HepG2 (cell line): Measurements from ENCODE around the gene C1orf21. TPM values are rescaled to one million over a fixed set of nuclear protein-coding genes. Genes with fewer than 3 reads are reported as not detected.

Experiments
- ATAC-seq: fragments of 200-7000 bp; cut with Tn5 transposase; 3 replicates; pipeline ENCODE4 v1.9.1; 2020; ENCODE audit warnings: mild to moderate bottlenecking, moderate library complexity
- BruUV-seq: library from RNA; stranded (reverse); fragments of 400-500 nt; replicated peaks from 2 replicates; lab custom pipeline; 2021; lab: Mats Ljungman, UMichigan
- CTCF ChIA-PET: fragments of 300-600 bp; formaldehyde crosslinking; extraction: SDS; loops from one replicate; lab custom pipeline; 2021; ENCODE audit warnings: low total read pairs, inconsistent platforms, low intra/inter-chr PET ratio; lab: Yijun Ruan, JAX
- POLR2A ChIA-PET: fragments of 350-600 bp; sonication (Branson Sonifier 250); formaldehyde crosslinking; loops from one replicate; lab custom pipeline; 2020; ENCODE audit warnings: antibody characterized with exemption, inconsistent platforms; lab: Yijun Ruan, JAX
- DNase-seq: peaks from one replicate; pipeline ENCODE4 v3.0.0-alpha.2; 2015; ENCODE audit warnings: low spot score
- FAIRE-seq: peaks from 3 replicates; lab custom pipeline; 2011; peaks lifted over from hg19 to GRCh38; lab: Jason Lieb, UNC
- H2AFZ ChIP-seq: one replicate; pipeline ENCODE4 v1.6.1; 2011; ENCODE audit warnings: low read length, inconsistent platforms
- H3K27ac ChIP-seq: fragments of 300-600 bp; 3 replicates; pipeline ENCODE4 v1.8.0; 2011; ENCODE audit warnings: mixed run types, mild to moderate bottlenecking, mixed read lengths, low read length, inconsistent platforms; ENCODE audit not compliant: insufficient read depth; ENCODE audit errors: extremely low read length
- H3K27me3 ChIP-seq, 2 experiments: fragments of 200-600 bp in 1 of 2; 2 replicates in 1 of 2; 3 replicates in 1 of 2; pipeline versions ENCODE4 v1.6.0 to v1.8.0; 2011; ENCODE audit warnings: low read length in 2 of 2, mild to moderate bottlenecking in 2 of 2, moderate library complexity in 2 of 2, inconsistent platforms in 1 of 2; ENCODE audit not compliant: insufficient read depth in 2 of 2, control insufficient read depth in 1 of 2
- H3K36me3 ChIP-seq, 2 experiments: fragments of 200-600 bp in 1 of 2; replicated peaks in 1 of 2; 2 replicates in 1 of 2; 3 replicates in 1 of 2; pipeline versions ENCODE4 v1.5.1 to v1.8.0; 2011; ENCODE audit warnings: low read length in 2 of 2, inconsistent platforms in 1 of 2; ENCODE audit not compliant: insufficient read depth in 2 of 2, control insufficient read depth in 1 of 2
- H3K4me1 ChIP-seq: 2 replicates; pipeline ENCODE4 v1.5.1; 2012; ENCODE audit warnings: low read length, inconsistent platforms; ENCODE audit not compliant: insufficient read depth
- H3K4me2 ChIP-seq: 2 replicates; pipeline ENCODE4 v1.6.0; 2011; ENCODE audit warnings: low read depth, low read length, inconsistent platforms
- H3K4me3 ChIP-seq, 3 experiments: fragments of 200-600 bp in 1 of 3; sonication (generic), shearing (Covaris generic) in 1 of 3; replicated peaks in 1 of 3; 2 replicates each; pipeline ENCODE4 v1.5.1; 2011 to 2016; ENCODE audit warnings: low read length in 3 of 3, inconsistent platforms in 2 of 3, low read depth in 2 of 3, mild to moderate bottlenecking in 2 of 3, control low read depth in 1 of 3, mixed read lengths in 1 of 3; ENCODE audit not compliant: insufficient read depth in 1 of 3
- H3K79me2 ChIP-seq: one replicate; pipeline ENCODE4 v1.6.1; 2011; ENCODE audit warnings: low read length, inconsistent platforms; ENCODE audit not compliant: insufficient read depth
- H3K9ac ChIP-seq: 2 replicates; pipeline ENCODE4 v1.6.0; 2011; ENCODE audit warnings: mild to moderate bottlenecking, low read depth, low read length, inconsistent platforms; ENCODE audit not compliant: insufficient read depth
- H3K9me3 ChIP-seq: 2 replicates; pipeline ENCODE4 v1.5.1; 2012; ENCODE audit warnings: mild to moderate bottlenecking, low read length
- H4K20me1 ChIP-seq: 2 replicates; pipeline ENCODE4 v1.6.0; 2011; ENCODE audit warnings: inconsistent platforms, mild to moderate bottlenecking, low read length, moderate library complexity; ENCODE audit not compliant: insufficient read depth
- EHMT2 ChIP-seq: fragments of 200-600 bp; sonication (generic); IDR thresholded peaks from 2 replicates; pipeline ENCODE4 v1.7.0; 2017; ENCODE audit warnings: antibody characterized with exemption, low read depth, low read length, borderline replicate concordance
- FOSL2 ChIP-seq: sonication (generic); formaldehyde crosslinking; IDR thresholded peaks from 2 replicates; pipeline ENCODE4 v1.4.0; 2020; ENCODE audit warnings: missing genetic modification reagents
- GABPB1 ChIP-seq: IDR thresholded peaks from 2 replicates; pipeline ENCODE4 v1.6.1; 2016; ENCODE audit warnings: mild to moderate bottlenecking, missing genetic modification reagents, moderate library complexity, missing compliant biosample characterization
- HMG20A ChIP-seq: IDR thresholded peaks from 2 replicates; pipeline ENCODE4 v1.6.1; 2016; ENCODE audit warnings: borderline replicate concordance
- NR2C2 ChIP-seq: sonication (generic); formaldehyde crosslinking; IDR thresholded peaks from 2 replicates; pipeline ENCODE4 v1.4.0; 2020; ENCODE audit warnings: missing genetic modification reagents, mild to moderate bottlenecking, moderate library complexity, borderline replicate concordance
- RBAK ChIP-seq: sonication (generic); formaldehyde crosslinking; IDR thresholded peaks from 2 replicates; pipeline ENCODE4 v1.5.1; 2020; ENCODE audit warnings: mild to moderate bottlenecking, missing genetic modification reagents
- STAG1 ChIP-seq: sonication (generic); formaldehyde crosslinking; IDR thresholded peaks from 2 replicates; pipeline ENCODE4 v1.4.0; 2020; ENCODE audit warnings: missing genetic modification reagents
- TEAD2 ChIP-seq: sonication (generic); formaldehyde crosslinking; IDR thresholded peaks from 2 replicates; pipeline ENCODE4 v1.9.0; 2021; ENCODE audit warnings: missing genetic modification reagents
- ZNF232 ChIP-seq: sonication (generic); formaldehyde crosslinking; IDR thresholded peaks from 2 replicates; pipeline ENCODE4 v1.4.0; 2020; ENCODE audit warnings: missing genetic modification reagents, borderline replicate concordance
- ZNF296 ChIP-seq: sonication (generic); formaldehyde crosslinking; conservative IDR thresholded peaks from 2 replicates; pipeline ENCODE4 v1.5.0; 2020; ENCODE audit warnings: mild to moderate bottlenecking, missing genetic modification reagents
- ZSCAN12 ChIP-seq: sonication (generic); formaldehyde crosslinking; IDR thresholded peaks from 2 replicates; pipeline ENCODE4 v1.9.0; 2021; ENCODE audit warnings: mild to moderate bottlenecking, missing genetic modification reagents
- WGBS: methylation state at CpG from one replicate; pipeline ENCODE4 v1.1.6; 2017; ENCODE audit warnings: low lambda C conversion rate; 5-methylcytosine and 5-hydroxymethylcytosine counted together
- in situ Hi-C: cut with HindIII; loops from 2 replicates; pipeline ENCODE4 v1.10.0; 2017; ENCODE audit warnings: low pct_unique_long_range_greater_than_20kb; ENCODE audit not compliant: extremely low pct_ligation_motif_present
- intact Hi-C: fragments of 100-400 bp; cut with micrococcal nuclease; formaldehyde crosslinking; loops from one replicate; pipeline ENCODE4 v1.10.0; 2022; ENCODE audit not compliant: unreplicated experiment
- polyA plus RNA-seq, 8 experiments: library from polyadenylated mRNA; depleted of rRNA in 3 of 8; stranded (reverse) in 7 of 8; unstranded in 1 of 8; fragments of >200 nt; fragmentation: Illumina TruSeq in 4 of 8; extraction: Trizol in 4 of 8; gene quantifications; 2 replicates each; pipeline versions ENCODE4 v1.2.1 to v1.2.3, GENCODE V29; 2011 to 2016; ENCODE audit warnings: low read depth in 4 of 8, missing spikeins in 1 of 8, mixed read lengths in 1 of 8; ENCODE audit not compliant: insufficient read depth in 1 of 8
- total RNA-seq, 5 experiments: library from RNA; depleted of rRNA; stranded (reverse); fragments of >200 nt; fragmentation: Illumina TruSeq; extraction: Trizol; gene quantifications; 2 replicates each; pipeline ENCODE4 v1.2.3, GENCODE V29; 2016; ENCODE audit warnings: low read depth in 1 of 5

C1orf21 gene
- total and polyA plus RNA-seq, 2 of the 13 experiments (the other 11 are each of a cell fraction or from before 2014, with no cell fraction given), result not detected

GRCh38 chr1:184487531-184488193, 100.8 kb downstream of the C1orf21 start (continued):
- TF ChIP-seq FOSL2 (CRISPR knock-in tag) (no peak), NR2C2 (no peak), EHMT2 (no peak)

- Histone ChIP-seq H4K20me1 (no peaks in the 10 kb centered on the region), H3K36me3 (no peaks in the 10 kb centered on the region), H3K4me1 (peaks cover 34% of the 10 kb centered on the region), H2AFZ (no peak overlapping the region)
- ChIA-PET POLR2A (no interaction called here), CTCF (no interaction called here)
- TF ChIP-seq ZSCAN12, result no peak
- no peak for TF ChIP-seq STAG1 (CRISPR knock-in tag)
- no peak for TF ChIP-seq TEAD2 (CRISPR knock-in tag)
- TF ChIP-seq ZNF232 (CRISPR knock-in tag), result no peak
- no peak for TF ChIP-seq RBAK (CRISPR knock-in tag)
- TF ChIP-seq GABPB1 (CRISPR knock-in tag), result no peak
- no peak for TF ChIP-seq HMG20A (CRISPR knock-in tag)
- no peak for TF ChIP-seq ZNF296 (CRISPR knock-in tag)
- TF ChIP-seq, all 625 proteins: peak for 0
- no peaks in the 10 kb centered on the region for H3K27me3 ChIP-seq
- FAIRE-seq, result no peak
- H3K4me3 ChIP-seq, result no peak overlapping the region
- no peak overlapping the region for H3K27ac ChIP-seq
- in situ Hi-C loops, result no loop called here
- WGBS, result 70% methylated on average over 3 of the region's 3 CpGs
- no peaks in the 10 kb centered on the region for H3K9me3 ChIP-seq
- intact Hi-C loops, result no loop called here
- no TSS peak for BruUV-seq
- no peak overlapping the region for H3K4me2 ChIP-seq
- no peak for DNase-seq
- no peak overlapping the region for H3K9ac ChIP-seq
- ATAC-seq, result no peak
- H3K79me2 ChIP-seq, result no peaks in the 10 kb centered on the region
Measured at GRCh38 chr1:184489908-184490307, 103.1 kb downstream of the C1orf21 start.
